Left ventricle myocardium inferior (tissue), 1 donor: ENCODE measurements around the gene CPLX4. TPM values are rescaled to one million over a fixed set of nuclear protein-coding genes. Genes with fewer than 3 reads are reported as not detected.

Experiments
- DNase-seq: peaks from one replicate; pipeline ENCODE4 v3.0.0-alpha.2; 2020
- H3K27ac ChIP-seq: fragments of 200-600 bp; replicated peaks from 2 replicates; pipeline ENCODE4 v1.8.0; 2021
- H3K27me3 ChIP-seq: fragments of 200-600 bp; 2 replicates; pipeline ENCODE4 v1.8.0; 2021; ENCODE audit warnings: low read depth
- H3K36me3 ChIP-seq: fragments of 200-600 bp; 2 replicates; pipeline ENCODE4 v1.8.0; 2021
- H3K4me1 ChIP-seq: fragments of 200-600 bp; 2 replicates; pipeline ENCODE4 v1.8.0; 2021
- H3K4me3 ChIP-seq: fragments of 200-600 bp; 2 replicates; pipeline ENCODE4 v1.8.0; 2021; ENCODE audit warnings: mild to moderate bottlenecking, moderate library complexity
- H3K9me3 ChIP-seq: fragments of 200-600 bp; replicated peaks from 2 replicates; pipeline ENCODE4 v1.8.0; 2021
- intact Hi-C: fragments of 100-400 bp; cut with micrococcal nuclease; formaldehyde crosslinking; loops from one replicate; pipeline ENCODE4 v1.11.0; 2022
- total RNA-seq: library from RNA; stranded (reverse); fragmentation: NEBNext Ultra II Directional; extraction: Animal tissue kit (Norgen Biotek cat#: 25700); gene quantifications from one replicate; pipeline ENCODE4 v1.2.1, GENCODE V29; 2021
- TF ChIP-seq, protein P1 (sequence below): fragments of 200-600 bp; IDR thresholded peaks from 2 replicates; pipeline ENCODE4 v1.8.0; 2021; ENCODE audit warnings: antibody characterized with exemption, mild to moderate bottlenecking, borderline replicate concordance
- donor health status: DM: no; HTN: yes; CAD: no; lungs with severe emphysema.

Gene CPLX4
- total RNA-seq, 1 donor from 2014 or later, result not detected

DNA sequence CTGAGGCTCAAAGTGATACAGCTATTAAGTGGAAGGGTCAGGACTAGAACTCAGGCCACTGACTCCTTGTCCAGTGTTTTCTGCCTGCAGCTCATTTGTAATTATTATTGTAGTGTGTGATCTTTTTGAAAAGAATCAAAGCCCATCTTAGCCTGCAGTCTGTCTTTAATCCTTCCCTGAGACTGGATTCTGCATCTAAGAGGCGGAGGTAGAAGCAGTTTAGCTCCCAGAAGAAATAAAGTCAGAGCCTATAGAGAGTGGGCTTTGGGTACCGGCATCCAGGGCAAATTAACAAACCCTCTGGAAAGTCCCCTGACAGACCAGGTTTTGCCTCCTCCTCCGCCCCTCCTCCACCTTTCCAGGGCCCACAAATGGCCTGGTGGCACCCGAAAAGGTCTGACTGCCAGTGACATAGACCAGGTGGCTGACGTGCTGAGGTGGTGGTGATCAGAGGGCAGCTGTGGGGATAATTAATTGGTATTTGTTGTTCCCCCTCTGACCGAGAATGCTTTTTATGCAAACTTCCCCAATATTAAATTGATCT, 43.0 kb downstream of the CPLX4 start:
- H3K36me3 ChIP-seq, result no peaks in the 10 kb centered on the region
- TF ChIP-seq, protein P1, sequence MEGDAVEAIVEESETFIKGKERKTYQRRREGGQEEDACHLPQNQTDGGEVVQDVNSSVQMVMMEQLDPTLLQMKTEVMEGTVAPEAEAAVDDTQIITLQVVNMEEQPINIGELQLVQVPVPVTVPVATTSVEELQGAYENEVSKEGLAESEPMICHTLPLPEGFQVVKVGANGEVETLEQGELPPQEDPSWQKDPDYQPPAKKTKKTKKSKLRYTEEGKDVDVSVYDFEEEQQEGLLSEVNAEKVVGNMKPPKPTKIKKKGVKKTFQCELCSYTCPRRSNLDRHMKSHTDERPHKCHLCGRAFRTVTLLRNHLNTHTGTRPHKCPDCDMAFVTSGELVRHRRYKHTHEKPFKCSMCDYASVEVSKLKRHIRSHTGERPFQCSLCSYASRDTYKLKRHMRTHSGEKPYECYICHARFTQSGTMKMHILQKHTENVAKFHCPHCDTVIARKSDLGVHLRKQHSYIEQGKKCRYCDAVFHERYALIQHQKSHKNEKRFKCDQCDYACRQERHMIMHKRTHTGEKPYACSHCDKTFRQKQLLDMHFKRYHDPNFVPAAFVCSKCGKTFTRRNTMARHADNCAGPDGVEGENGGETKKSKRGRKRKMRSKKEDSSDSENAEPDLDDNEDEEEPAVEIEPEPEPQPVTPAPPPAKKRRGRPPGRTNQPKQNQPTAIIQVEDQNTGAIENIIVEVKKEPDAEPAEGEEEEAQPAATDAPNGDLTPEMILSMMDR, result no peak
- no peak overlapping the region for H3K4me3 ChIP-seq
- no peak for DNase-seq
- H3K27me3 ChIP-seq, result no peaks in the 10 kb centered on the region
- no peaks in the 10 kb centered on the region for H3K9me3 ChIP-seq
- H3K27ac ChIP-seq, result no peak overlapping the region
- H3K4me1 ChIP-seq, result peaks cover 22% of the 10 kb centered on the region
- intact Hi-C loops, result no loop called here

DNA sequence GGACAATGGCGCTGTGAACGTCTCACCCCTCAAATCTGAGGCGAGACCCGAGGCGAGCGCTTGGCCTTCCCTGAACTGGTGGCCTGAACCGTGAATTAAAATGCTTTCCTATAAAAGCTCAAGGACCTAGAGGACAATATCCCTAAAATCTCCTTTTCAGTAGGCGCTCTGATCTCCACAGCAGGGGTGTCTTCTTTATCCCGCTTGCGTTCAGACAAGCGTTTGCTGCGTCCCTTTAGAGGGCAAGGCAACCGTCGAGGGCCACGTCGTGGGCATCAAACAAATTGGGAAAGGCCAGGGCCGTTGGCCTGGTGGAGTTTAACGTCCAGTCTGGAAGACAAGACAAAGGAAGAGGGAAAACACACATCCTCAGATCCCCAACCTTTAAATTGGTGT, 43.9 kb downstream of the CPLX4 start:
- Histone ChIP-seq H3K27me3 (no peaks in the 10 kb centered on the region), H3K4me3 (no peak overlapping the region), H3K9me3 (no peaks in the 10 kb centered on the region), H3K4me1 (peaks cover 22% of the 10 kb centered on the region), H3K36me3 (no peaks in the 10 kb centered on the region), H3K27ac (no peak overlapping the region)
- DNase-seq, result no peak
- TF ChIP-seq, protein P1, result no peak
- intact Hi-C loops, result no loop called here

DNA sequence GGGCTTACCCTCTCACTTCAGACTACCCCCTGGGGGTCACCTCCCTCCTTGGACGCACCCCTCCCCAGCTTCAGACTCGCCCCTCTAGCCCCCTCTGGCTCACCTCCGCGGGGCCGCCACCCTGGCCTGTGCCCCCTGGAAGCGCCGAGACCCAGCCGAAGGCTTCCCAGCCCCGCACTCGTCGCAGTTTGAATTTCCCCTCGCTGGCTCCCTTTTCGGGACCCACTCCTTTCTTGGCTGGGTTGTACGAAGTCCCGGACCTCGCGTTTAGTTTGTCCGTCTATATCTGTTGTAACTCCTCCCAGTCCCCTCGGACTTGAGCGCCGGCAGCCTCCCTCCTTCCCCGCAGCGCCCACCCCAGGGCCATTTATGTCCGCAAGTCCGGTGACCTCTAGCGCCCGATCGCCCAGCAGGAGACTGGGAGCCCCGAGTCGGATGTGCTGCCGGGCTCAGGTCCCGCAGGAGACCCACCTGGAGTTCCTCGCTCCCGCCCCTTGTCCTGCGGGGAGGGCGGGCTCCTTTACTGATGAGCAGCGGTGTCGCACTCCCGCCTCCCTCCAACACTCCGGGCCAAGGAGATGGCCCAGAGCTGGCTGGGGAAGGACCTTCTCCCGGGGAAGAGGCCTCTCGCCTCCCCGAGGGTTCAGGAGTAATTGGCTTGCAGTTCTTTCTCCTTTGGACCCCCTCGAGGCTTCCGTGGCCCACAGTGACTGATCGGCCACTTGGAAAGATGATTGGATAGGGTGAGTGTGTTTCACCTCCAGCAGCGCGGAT, 44.5 kb downstream of the CPLX4 start:
- TF ChIP-seq, protein P1, result no peak
- peaks cover 23% of the 10 kb centered on the region for H3K4me1 ChIP-seq
- intact Hi-C loops, result no loop called here
- no peaks in the 10 kb centered on the region for H3K36me3 ChIP-seq
- H3K9me3 ChIP-seq, result no peaks in the 10 kb centered on the region
- H3K27me3 ChIP-seq, result no peaks in the 10 kb centered on the region
- H3K4me3 ChIP-seq, result peak overlapping the region; percentile 54
- DNase-seq, result no peak
- H3K27ac ChIP-seq, result no peak overlapping the region

DNA sequence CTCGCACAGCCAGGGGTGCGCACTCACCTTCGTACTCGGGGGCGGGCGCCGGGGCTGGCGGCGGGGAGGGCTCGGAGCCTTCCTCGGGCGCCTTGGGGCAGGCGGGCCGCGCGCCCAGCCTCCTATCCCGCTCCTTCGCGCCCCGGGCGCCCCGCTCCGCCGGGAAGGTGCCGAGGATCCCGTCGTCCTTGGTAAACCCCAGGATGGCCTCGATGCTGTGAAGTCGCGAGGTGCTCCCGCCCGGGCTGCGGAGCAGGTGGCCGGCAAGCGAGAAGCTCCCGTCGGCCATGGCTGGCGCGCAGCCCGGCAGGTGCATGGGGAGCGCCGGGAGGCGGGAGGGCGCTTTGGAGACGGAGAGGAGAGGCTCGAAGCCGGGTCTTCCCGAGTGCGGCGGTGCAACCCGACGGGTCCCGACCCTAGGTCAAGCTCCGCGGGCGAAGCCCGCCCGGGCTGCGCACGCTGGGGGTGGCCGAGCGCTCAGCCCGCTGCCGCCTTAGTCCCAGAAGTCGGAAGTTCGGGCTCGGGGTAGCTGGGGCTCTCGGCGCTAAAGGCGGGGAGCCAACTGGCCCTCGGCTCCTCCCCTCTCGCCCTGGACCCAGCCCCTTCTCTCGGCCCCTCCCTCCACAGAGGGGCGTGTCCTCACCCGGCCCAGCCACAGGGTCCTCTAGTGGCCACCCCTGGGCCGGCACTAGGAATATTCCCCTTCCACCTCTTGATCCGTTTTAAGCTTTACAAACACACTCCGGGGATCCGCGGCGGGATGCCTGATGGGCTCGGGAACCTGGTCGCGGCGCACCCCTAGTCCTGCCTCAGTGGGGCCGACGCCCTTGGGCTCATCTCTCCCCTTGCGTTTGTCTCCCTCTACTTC, 45.3 kb downstream of the CPLX4 start, which contains the start of gene RAX:
Gene RAX, minus strand, starts transcription at position 564 of the 868 bp plus-strand sequence. Its CDS starts 248 bp downstream, at position 316.
- Histone ChIP-seq H3K4me3 (peak within 1 kb of the TSS; percentile 54), H3K27ac (no peak within 1 kb of the TSS), H3K4me1 (peaks cover 32% of the 10 kb centered on the region), H3K9me3 (no peaks in the 10 kb centered on the region), H3K27me3 (no peaks in the 10 kb centered on the region), H3K36me3 (no peaks in the 10 kb centered on the region)
- intact Hi-C loops, result no loop called here
- TF ChIP-seq, protein P1, result no peak
- no peak for DNase-seq

DNA sequence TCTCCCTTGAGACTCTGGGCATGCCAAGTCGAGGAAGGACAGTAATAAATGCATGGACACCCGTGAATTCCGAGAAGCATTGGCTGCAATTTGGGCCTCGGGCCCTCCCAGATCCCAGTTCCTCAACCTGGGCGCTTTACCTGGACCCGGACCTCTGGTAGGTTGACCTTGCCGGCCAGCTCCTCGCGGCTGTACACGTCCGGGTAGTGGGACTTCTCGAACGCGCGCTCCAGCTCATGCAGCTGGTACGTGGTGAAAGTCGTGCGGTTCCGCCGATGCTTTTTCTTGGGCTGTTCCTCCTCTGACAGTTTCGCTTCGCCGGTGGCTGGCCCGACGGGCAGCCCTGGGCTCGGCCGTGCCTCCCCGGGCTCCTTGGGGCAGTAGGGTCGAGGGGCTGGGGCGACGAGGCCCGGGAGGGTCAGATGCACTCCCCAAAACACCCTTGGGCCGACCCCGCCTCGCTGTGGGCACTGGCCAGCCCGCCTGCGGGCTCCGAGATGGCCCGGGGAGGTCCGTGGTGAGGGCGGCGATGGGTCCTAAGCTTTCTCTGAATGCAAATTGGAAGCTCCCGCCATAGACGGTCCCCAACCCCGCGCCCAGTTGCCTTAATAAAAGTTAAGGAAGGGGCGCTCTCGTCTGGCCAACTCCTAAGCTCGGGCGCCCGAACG, 46.1 kb downstream of the CPLX4 start:
- no peak for DNase-seq
- H3K27me3 ChIP-seq, result no peaks in the 10 kb centered on the region
- no peak overlapping the region for H3K27ac ChIP-seq
- TF ChIP-seq, protein P1, result no peak
- peaks cover 39% of the 10 kb centered on the region for H3K4me1 ChIP-seq
- intact Hi-C loops, result no loop called here
- H3K9me3 ChIP-seq, result no peaks in the 10 kb centered on the region
- H3K4me3 ChIP-seq, result peak overlapping the region; percentile 54
- no peaks in the 10 kb centered on the region for H3K36me3 ChIP-seq
